PC-9 (cell line): Measurements from ENCODE around the gene TSPEAR. TPM values are rescaled to one million over a fixed set of nuclear protein-coding genes. Genes with fewer than 3 reads are reported as not detected.

Experiments used
- BruUV-seq: library from RNA; stranded (reverse); fragments of 400-500 nt; replicated peaks from 2 replicates; lab custom pipeline; 2021; lab: Mats Ljungman, UMichigan
- CTCF ChIA-PET: fragments of 300-600 bp; sonication (Branson Sonifier 250); formaldehyde crosslinking; loops from one replicate; lab custom pipeline; 2022; ENCODE audit warnings: antibody characterized with exemption; lab: Charles Lee
- POLR2A ChIA-PET: fragments of 300-600 bp; sonication (Branson Sonifier 250); formaldehyde crosslinking; loops from one replicate; lab custom pipeline; 2022; ENCODE audit warnings: antibody characterized with exemption; ENCODE audit not compliant: unreplicated experiment; lab: Charles Lee
- DNase-seq, 2 experiments: peaks; one replicate each; pipeline versions ENCODE4 v3.0.0 to v3.0.0-alpha.2; 2015 to 2022; ENCODE audit warnings: mixed read lengths in 1 of 2
- H2AFZ ChIP-seq: fragments of 200-600 bp; sonication (generic); 2 replicates; pipeline ENCODE4 v1.8.1; 2017; ENCODE audit warnings: antibody characterized with exemption
- H3F3A ChIP-seq: fragments of 200-600 bp; sonication (generic); 2 replicates; pipeline ENCODE4 v1.8.1; 2017; ENCODE audit warnings: antibody characterized with exemption, mild to moderate bottlenecking, low read depth; ENCODE audit not compliant: insufficient read depth
- H3K27ac ChIP-seq: fragments of 200-600 bp; sonication (generic); 2 replicates; pipeline ENCODE4 v1.6.1; 2016; ENCODE audit warnings: mixed run types
- H3K27me3 ChIP-seq: fragments of 200-600 bp; sonication (generic); 2 replicates; pipeline ENCODE4 v1.6.1; 2016; ENCODE audit warnings: low read depth, mixed run types; ENCODE audit not compliant: insufficient read depth
- H3K36me3 ChIP-seq: fragments of 200-600 bp; sonication (generic); 2 replicates; pipeline ENCODE4 v1.6.1; 2016; ENCODE audit warnings: low read depth, mixed run types
- H3K4me1 ChIP-seq: fragments of 200-600 bp; sonication (generic); replicated peaks from 2 replicates; pipeline ENCODE4 v1.6.1; 2016; ENCODE audit warnings: mixed run types; ENCODE audit not compliant: insufficient read depth
- H3K4me2 ChIP-seq: fragments of 200-600 bp; sonication (generic); 2 replicates; pipeline ENCODE4 v1.6.1; 2017; ENCODE audit warnings: mixed run types
- H3K4me3 ChIP-seq: fragments of 200-600 bp; sonication (generic); 2 replicates; pipeline ENCODE4 v1.6.1; 2016; ENCODE audit warnings: mixed run types
- H3K79me2 ChIP-seq: fragments of 200-600 bp; sonication (generic); 2 replicates; pipeline ENCODE4 v1.6.1; 2017; ENCODE audit warnings: low read depth, mixed run types
- H3K9me2 ChIP-seq: fragments of 200-600 bp; sonication (generic); 2 replicates; pipeline ENCODE4 v1.8.1; 2017; ENCODE audit warnings: mild to moderate bottlenecking; ENCODE audit not compliant: insufficient read depth
- H3K9me3 ChIP-seq: fragments of 200-600 bp; sonication (generic); 2 replicates; pipeline ENCODE4 v1.8.1; 2016; ENCODE audit warnings: low read depth; ENCODE audit not compliant: insufficient read depth
- H4K20me1 ChIP-seq: fragments of 200-600 bp; sonication (generic); 2 replicates; pipeline ENCODE4 v1.8.1; 2017; ENCODE audit not compliant: insufficient read depth
- EZH2 ChIP-seq: fragments of 200-600 bp; sonication (generic); IDR thresholded peaks from 2 replicates; pipeline ENCODE4 v1.8.0; 2017; ENCODE audit warnings: antibody characterized with exemption, low read depth
- intact Hi-C: fragments of 100-400 bp; cut with micrococcal nuclease; formaldehyde crosslinking; loops from one replicate; pipeline ENCODE4 v1.10.0; 2022; ENCODE audit not compliant: unreplicated experiment
- total RNA-seq: library from RNA; stranded (reverse); gene quantifications from 2 replicates; pipeline ENCODE4 v1.2.3, GENCODE V29; 2021
- TF ChIP-seq, protein P1 (sequence below): fragments of 200-600 bp; sonication (generic); conservative IDR thresholded peaks from 2 replicates; pipeline ENCODE4 v1.6.1; 2017; ENCODE audit warnings: mixed run types, antibody characterized with exemption, mild to moderate bottlenecking, moderate library complexity

The TSPEAR gene
- total RNA-seq, 1 experiment from 2014 or later: not detected

DNA sequence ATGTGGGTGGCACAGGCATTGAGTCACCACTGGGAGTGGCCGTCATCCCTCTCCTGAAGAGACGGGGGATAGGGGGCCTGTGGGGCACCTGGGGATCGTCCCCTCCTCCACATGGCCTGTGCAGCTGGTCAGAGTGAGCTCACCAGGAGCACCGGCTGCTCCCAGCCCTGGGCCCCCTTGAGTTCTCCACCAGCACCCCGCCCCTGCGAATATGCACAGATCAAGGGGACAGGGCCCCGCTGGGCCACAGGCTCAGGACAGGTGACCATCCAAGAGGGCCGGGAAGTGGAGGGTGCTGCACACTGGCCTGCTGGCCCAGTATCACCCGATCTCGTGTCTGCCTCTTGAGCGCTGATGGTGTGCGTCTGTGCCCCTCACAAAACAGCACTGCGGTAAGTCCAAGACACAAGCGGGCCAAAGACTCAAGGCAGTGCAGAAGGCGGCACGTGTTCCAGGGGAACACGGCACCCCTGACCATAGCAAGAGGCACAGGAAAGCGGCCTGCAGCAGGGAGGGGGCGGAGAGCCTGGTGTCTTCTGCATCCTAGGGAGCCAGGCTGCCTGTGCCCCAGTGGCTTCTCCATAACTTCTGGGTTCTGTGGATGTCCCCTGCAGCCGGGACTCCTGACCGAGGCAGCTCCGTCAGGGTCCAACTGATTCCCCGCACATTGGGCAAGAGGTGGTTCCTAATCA, 18.1 kb upstream of the TSPEAR start:
- POLR2A ChIA-PET: no interaction called here
- Histone ChIP-seq H3F3A (no peaks in the 10 kb centered on the region), H3K36me3 (no peaks in the 10 kb centered on the region), H3K79me2 (no peaks in the 10 kb centered on the region), H2AFZ (no peak overlapping the region), H3K4me1 (no peaks in the 10 kb centered on the region), H3K4me2 (no peak overlapping the region), H4K20me1 (no peaks in the 10 kb centered on the region), H3K27me3 (peaks cover 58% of the 10 kb centered on the region), H3K9me3 (no peaks in the 10 kb centered on the region), H3K27ac (no peak overlapping the region), H3K9me2 (no peaks in the 10 kb centered on the region), H3K4me3 (no peak overlapping the region)
- TF ChIP-seq, protein P1, sequence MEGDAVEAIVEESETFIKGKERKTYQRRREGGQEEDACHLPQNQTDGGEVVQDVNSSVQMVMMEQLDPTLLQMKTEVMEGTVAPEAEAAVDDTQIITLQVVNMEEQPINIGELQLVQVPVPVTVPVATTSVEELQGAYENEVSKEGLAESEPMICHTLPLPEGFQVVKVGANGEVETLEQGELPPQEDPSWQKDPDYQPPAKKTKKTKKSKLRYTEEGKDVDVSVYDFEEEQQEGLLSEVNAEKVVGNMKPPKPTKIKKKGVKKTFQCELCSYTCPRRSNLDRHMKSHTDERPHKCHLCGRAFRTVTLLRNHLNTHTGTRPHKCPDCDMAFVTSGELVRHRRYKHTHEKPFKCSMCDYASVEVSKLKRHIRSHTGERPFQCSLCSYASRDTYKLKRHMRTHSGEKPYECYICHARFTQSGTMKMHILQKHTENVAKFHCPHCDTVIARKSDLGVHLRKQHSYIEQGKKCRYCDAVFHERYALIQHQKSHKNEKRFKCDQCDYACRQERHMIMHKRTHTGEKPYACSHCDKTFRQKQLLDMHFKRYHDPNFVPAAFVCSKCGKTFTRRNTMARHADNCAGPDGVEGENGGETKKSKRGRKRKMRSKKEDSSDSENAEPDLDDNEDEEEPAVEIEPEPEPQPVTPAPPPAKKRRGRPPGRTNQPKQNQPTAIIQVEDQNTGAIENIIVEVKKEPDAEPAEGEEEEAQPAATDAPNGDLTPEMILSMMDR: no peak
- TF ChIP-seq EZH2: no peak
- CTCF ChIA-PET: no interaction called here
- no peak for DNase-seq
- intact Hi-C loops: no loop called here
- no TSS peak for BruUV-seq

- Histone ChIP-seq H2AFZ (no peak overlapping the region), H3K4me3 (no peak overlapping the region), H3K4me1 (no peaks in the 10 kb centered on the region), H3K9me3 (no peaks in the 10 kb centered on the region), H3K36me3 (no peaks in the 10 kb centered on the region), H4K20me1 (no peaks in the 10 kb centered on the region), H3K27me3 (peaks cover 66% of the 10 kb centered on the region), H3K79me2 (no peaks in the 10 kb centered on the region), H3F3A (no peaks in the 10 kb centered on the region), H3K9me2 (no peaks in the 10 kb centered on the region), H3K4me2 (no peak overlapping the region), H3K27ac (no peak overlapping the region)
- ChIA-PET POLR2A (no interaction called here), CTCF (no interaction called here)
- intact Hi-C loops: no loop called here
- TF ChIP-seq, protein P1: no peak
- BruUV-seq: no TSS peak
- no peak for DNase-seq
These were observed 17.3 kb upstream of the TSPEAR start for GRCh38 chr21:44728716-44729115.

GRCh38 chr21:44727757-44728156, 16.4 kb upstream of the TSPEAR start:
- no peaks in the 10 kb centered on the region for H3K79me2 ChIP-seq
- no peak for DNase-seq
- no peak overlapping the region for H2AFZ ChIP-seq
- H3K4me1 ChIP-seq: no peaks in the 10 kb centered on the region
- BruUV-seq: no TSS peak
- no peak overlapping the region for H3K27ac ChIP-seq
- no peaks in the 10 kb centered on the region for H4K20me1 ChIP-seq
- H3K9me3 ChIP-seq: no peaks in the 10 kb centered on the region
- no peak overlapping the region for H3K4me2 ChIP-seq
- no peak overlapping the region for H3K4me3 ChIP-seq
- TF ChIP-seq, protein P1: no peak
- no peak for TF ChIP-seq EZH2
- no peaks in the 10 kb centered on the region for H3K9me2 ChIP-seq
- ChIA-PET POLR2A (no interaction called here), CTCF (no interaction called here)
- H3K36me3 ChIP-seq: no peaks in the 10 kb centered on the region
- H3F3A ChIP-seq: no peaks in the 10 kb centered on the region
- intact Hi-C loops: no loop called here
- H3K27me3 ChIP-seq: peaks cover 73% of the 10 kb centered on the region
